T-helper 9 cell (primary cell): ENCODE data around the gene CEP63.

ENCODE experiments used
- DNase-seq: peaks from one replicate; pipeline ENCODE4 v3.0.0-alpha.2; 2020
- total RNA-seq, 2 donors: gene quantifications; one replicate each; lab custom pipeline; 2026; lab: John Stamatoyannopoulos, UW

CEP63 gene
- 9.2 to 10.1 reads per million in 2 donors for total RNA-seq

- DNase-seq = peak; percentile 81
Measured at GRCh38 chr3:134485718-134486576, at the start of gene CEP63, which contains the start of gene ANAPC13. TSS of gene CEP63 (plus strand) at chr3:134486057. CDS start at chr3:134495321, 9,264 bp downstream. TSS of gene ANAPC13 (minus strand) at chr3:134485985. CDS start at chr3:134482904, 3,081 bp downstream.

GRCh38 chr3:134437211-134437752, 48.6 kb upstream of the CEP63 start:
- no peak for DNase-seq

GRCh38 chr3:134441321-134441720, 44.5 kb upstream of the CEP63 start:
- DNase-seq = no peak

- DNase-seq = no peak
Measured at GRCh38 chr3:134441821-134442220, 44.0 kb upstream of the CEP63 start.

GRCh38 chr3:134445095-134445494, 40.8 kb upstream of the CEP63 start:
- DNase-seq = no peak

- no peak for DNase-seq
Measured at GRCh38 chr3:134445636-134446035, 40.2 kb upstream of the CEP63 start.

GRCh38 chr3:134446800-134447199, 39.1 kb upstream of the CEP63 start:
- DNase-seq = no peak

GRCh38 chr3:134447351-134447750, 38.5 kb upstream of the CEP63 start:
- no peak for DNase-seq

- DNase-seq = no peak
Measured at GRCh38 chr3:134448664-134449063, 37.2 kb upstream of the CEP63 start.

GRCh38 chr3:134449277-134449676, 36.6 kb upstream of the CEP63 start:
- no peak for DNase-seq

GRCh38 chr3:134449951-134450350, 35.9 kb upstream of the CEP63 start:
- no peak for DNase-seq

GRCh38 chr3:134453631-134454030, 32.2 kb upstream of the CEP63 start:
- no peak for DNase-seq

- DNase-seq = no peak
Measured at GRCh38 chr3:134457376-134458074, 28.3 kb upstream of the CEP63 start.

GRCh38 chr3:134458406-134458945, 27.4 kb upstream of the CEP63 start:
- DNase-seq = no peak

- DNase-seq = no peak
Measured at GRCh38 chr3:134459562-134459961, 26.3 kb upstream of the CEP63 start.

GRCh38 chr3:134460965-134461364, 24.9 kb upstream of the CEP63 start:
- DNase-seq = no peak

GRCh38 chr3:134462331-134462941, 23.4 kb upstream of the CEP63 start:
- no peak for DNase-seq

GRCh38 chr3:134463676-134464063, 22.2 kb upstream of the CEP63 start:
- DNase-seq = no peak

GRCh38 chr3:134464064-134464688, 21.7 kb upstream of the CEP63 start:
- DNase-seq = no peak

GRCh38 chr3:134464689-134465365, 21.0 kb upstream of the CEP63 start:
- DNase-seq = no peak

GRCh38 chr3:134466331-134466730, 19.5 kb upstream of the CEP63 start:
- no peak for DNase-seq

- no peak for DNase-seq
Measured at GRCh38 chr3:134468519-134468918, 17.3 kb upstream of the CEP63 start.
